Stimulated activated CD4-positive, alpha-beta T cell treated with anti-CD3 and anti-CD28 coated beads, Interleukin-1b, Interleukin-23, amount 100 ng/mL, for 1 hour (primary cell): ENCODE measurements around the gene DIPK1A.

Experiments
- DNase-seq, 2 donors: peaks; one replicate each; pipeline ENCODE4 v3.0.0-alpha.2; 2020; ENCODE audit warnings: low read depth in 2 of 2

The DIPK1A gene

GRCh38 chr1:92953491-92953890, 7.8 kb downstream of the DIPK1A start:
- DNase-seq, result no peak

GRCh38 chr1:92952714-92953113, 8.5 kb downstream of the DIPK1A start:
- DNase-seq, result no peak

- no peak for DNase-seq
Observed at GRCh38 chr1:92951141-92951582, 10.1 kb downstream of the DIPK1A start.

- no peak for DNase-seq
Observed at GRCh38 chr1:92949937-92950817, 11.1 kb downstream of the DIPK1A start.

GRCh38 chr1:92948071-92948470, 13.2 kb downstream of the DIPK1A start:
- DNase-seq, result no peak

GRCh38 chr1:92945748-92946270, 15.5 kb downstream of the DIPK1A start:
- DNase-seq, result no peak

GRCh38 chr1:92944901-92945747, 16.1 kb downstream of the DIPK1A start:
- no peak for DNase-seq

GRCh38 chr1:92943502-92943847, 17.8 kb downstream of the DIPK1A start:
- no peak for DNase-seq

- DNase-seq, result no peak
Observed at GRCh38 chr1:92940541-92940940, 20.7 kb downstream of the DIPK1A start.

GRCh38 chr1:92937731-92938130, 23.5 kb downstream of the DIPK1A start:
- no peak for DNase-seq

- no peak for DNase-seq
Observed at GRCh38 chr1:92936865-92937264, 24.4 kb downstream of the DIPK1A start.

GRCh38 chr1:92934395-92935378, 26.6 kb downstream of the DIPK1A start:
- no peak for DNase-seq

- DNase-seq, result no peak
Observed at GRCh38 chr1:92933459-92933858, 27.8 kb downstream of the DIPK1A start.

GRCh38 chr1:92931691-92932090, 29.6 kb downstream of the DIPK1A start:
- DNase-seq, result no peak

- DNase-seq, result no peak
Observed at GRCh38 chr1:92929461-92929860, 31.8 kb downstream of the DIPK1A start.

- DNase-seq, result no peak
Observed at GRCh38 chr1:92927870-92928269, 33.4 kb downstream of the DIPK1A start.

- DNase-seq, result no peak
Observed at GRCh38 chr1:92926873-92927272, 34.4 kb downstream of the DIPK1A start.

- no peak for DNase-seq
Observed at GRCh38 chr1:92924501-92924900, 36.8 kb downstream of the DIPK1A start.

GRCh38 chr1:92923664-92924063, 37.6 kb downstream of the DIPK1A start:
- no peak for DNase-seq

- DNase-seq, result no peak
Observed at GRCh38 chr1:92922356-92923035, 38.8 kb downstream of the DIPK1A start.
